HG03108 (cell line): ENCODE measurements around the gene RNF166.

ENCODE experiments used
- ATAC-seq: cut with Tn5 transposase; IDR thresholded peaks from one replicate; pipeline ENCODE4 v1.9.1; 2021; ENCODE audit warnings: moderate library complexity; ENCODE audit not compliant: unreplicated experiment

Gene RNF166

DNA sequence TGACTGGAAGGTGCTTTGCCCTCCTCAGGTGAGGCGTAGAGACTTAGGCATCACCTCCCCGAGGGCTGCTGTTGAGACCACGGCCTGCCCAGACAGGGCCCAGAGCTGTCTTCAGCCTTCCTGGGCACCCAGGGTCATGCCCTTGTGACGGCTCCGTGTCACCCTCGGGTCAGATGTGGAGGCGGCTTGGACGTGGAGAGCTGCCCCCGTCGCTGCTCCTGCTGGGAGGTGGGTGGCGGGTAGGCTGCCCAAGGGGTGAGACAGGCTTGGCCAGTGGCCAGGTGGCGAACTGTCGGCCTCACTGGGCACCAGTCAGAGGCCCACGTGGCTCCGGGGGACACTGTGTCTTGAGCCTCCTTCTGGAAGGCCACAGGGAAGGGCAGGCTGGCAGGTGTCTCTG, 11.0 kb downstream of the RNF166 start:
- ATAC-seq: no peak

GRCh38 chr16:88694221-88695087, 11.8 kb downstream of the RNF166 start:
- ATAC-seq: no peak

DNA sequence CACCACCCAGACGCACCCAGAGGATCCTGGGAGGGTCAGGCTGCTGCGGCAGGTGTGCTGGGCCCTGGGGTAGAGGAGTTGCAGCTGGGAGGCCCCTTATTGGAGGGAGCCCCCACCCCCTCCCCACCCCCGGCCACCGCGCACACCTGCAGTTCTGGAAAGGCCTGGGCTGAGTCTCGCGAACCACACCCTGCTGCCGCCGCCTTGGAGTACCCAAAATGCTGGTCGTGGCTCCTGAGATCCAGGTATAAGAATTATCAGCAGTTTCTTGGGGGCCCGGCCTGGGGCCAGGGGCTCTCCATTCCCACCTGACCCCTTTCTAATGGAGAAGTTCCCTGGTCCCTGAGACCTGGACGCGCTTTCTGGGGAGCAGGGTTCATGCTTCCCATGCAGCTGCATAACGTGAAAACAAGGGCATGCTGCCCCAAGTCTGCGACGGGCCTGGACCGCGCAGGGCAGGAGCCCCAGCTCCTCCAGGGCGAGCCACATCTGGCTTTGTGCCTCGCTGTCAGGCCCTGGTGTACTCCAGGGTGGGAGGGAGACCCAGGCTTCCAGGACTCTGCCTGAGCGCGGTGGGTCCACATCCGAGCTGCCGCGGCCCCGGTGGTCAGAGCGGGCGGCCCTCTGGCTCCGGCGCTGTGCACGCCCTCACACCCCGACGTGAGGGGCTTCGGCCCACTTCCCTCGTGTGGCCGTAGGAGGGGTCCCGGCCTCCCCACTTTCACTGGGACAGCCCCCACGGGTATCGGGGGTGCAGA, 12.6 kb downstream of the RNF166 start:
- ATAC-seq: no peak

GRCh38 chr16:88692861-88693260, 13.3 kb downstream of the RNF166 start:
- ATAC-seq: no peak

GRCh38 chr16:88691924-88692560, 14.2 kb downstream of the RNF166 start:
- no peak for ATAC-seq

DNA sequence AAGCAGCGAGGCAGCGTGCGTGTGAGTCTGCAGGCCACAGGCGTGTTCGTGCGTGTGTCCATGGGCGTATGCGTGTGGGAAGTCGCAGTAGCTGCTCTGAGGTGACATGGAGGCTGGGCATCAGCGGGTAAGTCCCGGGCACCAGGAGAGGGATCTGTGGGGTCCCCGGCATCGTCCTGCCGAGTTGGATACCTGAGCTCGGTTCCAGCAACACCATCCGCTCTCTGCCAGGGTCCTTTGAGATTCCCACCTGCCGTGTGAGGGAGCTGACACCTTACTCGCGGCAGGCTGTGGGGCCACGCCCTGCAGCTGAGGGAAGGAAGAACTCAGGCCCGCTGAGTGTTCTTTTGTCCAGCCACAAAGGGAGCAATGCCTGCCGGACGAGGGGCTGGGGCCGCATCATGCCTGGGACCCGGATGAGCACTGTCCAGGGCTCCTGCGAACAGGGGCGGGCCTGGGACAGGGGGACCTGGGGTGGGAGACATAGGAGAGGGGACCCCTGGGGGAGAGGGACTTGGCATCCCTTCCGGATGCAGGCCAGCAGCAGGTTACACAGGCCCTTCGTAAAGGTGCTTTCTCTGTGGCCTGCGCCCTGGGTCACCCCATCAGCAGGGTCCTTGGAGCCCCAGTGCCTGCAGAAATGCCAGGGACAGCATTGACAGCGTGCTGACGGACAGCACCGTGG, 14.9 kb downstream of the RNF166 start:
- no peak for ATAC-seq

DNA sequence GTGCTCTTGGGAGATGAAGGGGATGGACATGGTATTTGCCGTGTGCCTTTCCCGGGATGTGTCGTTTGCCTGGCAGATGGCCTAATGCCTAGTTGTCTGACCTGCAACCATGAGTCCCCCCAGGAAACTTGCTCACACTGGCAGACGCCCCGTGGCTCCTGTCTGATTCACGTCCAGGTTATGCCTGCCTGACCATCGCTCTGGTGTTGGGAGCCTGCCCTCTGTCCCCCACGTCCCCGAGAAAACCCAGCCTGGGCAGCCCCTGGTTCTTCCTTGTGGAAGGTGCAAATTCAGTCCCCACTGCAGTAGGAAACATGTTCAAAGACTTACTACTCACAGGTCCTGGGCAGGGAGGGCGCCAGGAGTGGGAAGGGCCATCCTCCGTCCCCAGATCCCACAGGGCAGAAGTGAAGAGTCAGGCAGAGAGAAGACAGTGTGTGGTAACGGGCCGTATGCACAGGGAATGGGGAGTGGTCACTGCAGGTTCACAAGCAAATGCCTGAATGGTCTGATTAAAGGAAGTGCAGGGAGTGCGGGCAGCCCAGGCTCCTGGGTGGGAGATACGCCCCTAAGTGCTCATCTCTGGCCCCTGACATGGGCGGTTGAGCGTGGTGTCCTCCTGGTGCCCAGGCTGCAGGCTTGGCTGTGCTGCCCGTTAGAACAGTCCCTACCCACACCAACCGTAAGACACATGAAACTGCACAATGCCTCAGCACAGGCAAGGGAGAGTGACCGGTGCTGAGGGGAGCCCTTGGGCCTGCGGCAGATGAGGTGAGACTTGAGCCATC, 15.7 kb downstream of the RNF166 start:
- ATAC-seq: no peak

GRCh38 chr16:88688013-88688778, 18.0 kb downstream of the RNF166 start:
- ATAC-seq: no peak

- no peak for ATAC-seq
Measured at GRCh38 chr16:88687676-88688012, 18.6 kb downstream of the RNF166 start.

GRCh38 chr16:88687254-88687576, 19.0 kb downstream of the RNF166 start:
- no peak for ATAC-seq

DNA sequence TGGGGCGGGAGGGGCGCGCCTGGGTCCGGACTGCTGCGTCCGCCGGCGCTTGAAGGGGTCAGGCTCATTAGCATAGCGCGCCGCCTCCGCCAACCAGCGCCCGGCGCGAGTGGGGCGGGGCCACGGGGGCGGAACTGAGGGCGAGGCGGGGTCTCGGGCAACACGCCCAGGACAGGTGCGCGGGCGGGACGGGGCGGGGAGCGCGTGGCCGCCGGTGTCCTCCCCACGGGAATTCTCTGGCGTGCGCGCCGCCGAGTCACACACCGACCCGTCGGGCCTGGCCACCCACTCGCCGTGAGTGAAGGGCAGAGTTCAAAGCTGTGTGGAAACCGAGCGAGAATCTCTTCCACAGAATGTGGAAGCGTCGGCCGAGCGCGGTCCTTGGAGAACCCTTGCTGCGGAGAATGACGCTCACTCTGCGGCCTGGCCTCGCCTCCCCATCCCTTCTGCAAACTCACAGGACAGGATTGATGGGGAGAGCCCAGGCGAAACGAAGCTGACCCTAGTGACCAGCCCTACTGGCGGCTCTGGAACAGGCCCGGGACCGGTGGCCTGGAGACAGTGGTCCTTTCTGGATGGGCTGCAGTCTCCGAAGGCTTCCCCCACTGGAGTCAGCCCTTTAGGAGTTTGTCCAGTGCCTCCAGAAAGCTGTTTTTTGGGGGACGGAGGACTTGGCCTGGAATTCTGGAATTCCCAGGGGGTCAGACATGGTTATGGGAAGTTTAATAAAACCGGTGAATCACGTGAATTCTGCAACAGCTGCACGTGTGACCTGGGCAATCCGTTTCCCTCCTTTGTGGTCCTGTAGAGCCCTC, 19.6 kb downstream of the RNF166 start, which contains the start of gene SNAI3:
SNAI3 (minus strand) TSS at position 69 of the 815 bp plus-strand sequence. CDS start 101 bp downstream, outside the sequence.
- ATAC-seq: peak; percentile 47

DNA sequence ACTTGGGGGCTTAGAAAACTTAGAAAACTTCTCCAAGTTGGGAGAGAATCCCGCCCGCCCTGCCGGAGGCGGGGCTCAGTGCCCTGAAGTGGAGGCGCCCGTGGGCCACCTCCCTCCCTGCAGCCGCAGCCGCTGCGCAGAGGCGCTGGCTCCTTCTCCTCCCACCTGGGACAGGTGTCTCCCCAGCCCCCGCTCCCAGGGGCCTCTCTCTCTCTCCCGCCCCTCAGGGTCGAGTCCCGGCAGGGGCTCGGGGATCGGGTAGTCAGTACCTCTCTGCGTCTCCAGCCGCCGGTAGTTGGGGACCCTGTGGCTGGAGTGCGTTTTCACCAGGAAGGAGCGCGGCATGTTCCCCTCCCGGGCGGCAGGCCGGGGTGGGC, 20.2 kb downstream of the RNF166 start:
- peak; percentile 8 for ATAC-seq

DNA sequence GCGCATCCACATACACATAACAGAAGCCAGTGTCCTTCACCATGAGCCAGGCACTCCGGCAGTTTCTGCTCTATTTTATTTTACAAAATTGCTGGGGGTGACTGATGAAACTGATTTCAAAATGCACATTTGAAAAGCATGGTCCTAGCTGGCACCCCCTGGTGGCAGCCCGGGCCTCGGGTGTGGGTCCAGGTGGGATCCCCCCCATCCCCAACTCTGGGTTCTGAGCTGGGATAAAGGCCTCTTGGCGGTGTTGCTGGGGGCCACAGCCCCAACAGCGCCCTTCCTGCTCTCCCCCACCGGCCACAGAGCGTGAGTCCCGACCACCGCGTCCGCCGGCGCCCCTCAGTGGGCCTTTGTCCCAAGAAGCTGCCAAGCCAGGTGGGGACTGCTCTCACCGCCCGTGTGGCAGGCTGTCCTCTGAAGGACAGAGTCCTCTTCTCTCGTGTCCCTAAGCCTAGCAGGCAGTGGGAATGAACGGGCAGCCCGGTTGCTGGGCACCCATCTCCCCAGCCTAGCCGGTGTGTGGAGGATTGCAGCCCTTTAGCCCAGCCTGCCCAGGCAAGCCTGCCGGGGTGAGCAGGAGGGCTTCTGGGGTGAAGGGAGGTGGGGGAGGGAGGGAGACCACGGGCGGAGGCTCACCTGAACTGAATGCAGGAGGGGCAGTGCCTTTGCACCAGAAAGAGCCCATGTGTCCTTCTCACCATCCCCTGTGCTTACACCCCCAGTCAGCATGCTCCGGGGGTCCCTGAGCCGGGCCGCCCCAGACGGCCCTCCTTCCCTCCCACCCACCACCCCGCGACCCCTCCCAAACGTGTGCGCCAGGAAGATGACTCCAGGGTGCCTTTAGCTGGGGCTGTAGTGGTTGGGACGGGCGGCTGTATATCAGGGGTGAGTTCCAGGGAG, 20.8 kb downstream of the RNF166 start:
- ATAC-seq: no peak

- no peak for ATAC-seq
Measured at GRCh38 chr16:88684569-88685155, 21.5 kb downstream of the RNF166 start.

- peak; percentile 72 for ATAC-seq
Measured at GRCh38 chr16:88681709-88682451, 24.3 kb downstream of the RNF166 start.

GRCh38 chr16:88681084-88681680, 25.0 kb downstream of the RNF166 start:
- no peak for ATAC-seq
